ENCODE data around the gene APOL1. TPM values are rescaled to one million over a fixed set of nuclear protein-coding genes. Genes with fewer than 3 reads are reported as not detected.
"Not testable (repeated sequence)": the region's sequence is repeated elsewhere in the genome, so short reads cannot be mapped to it uniquely, and the experiment has no call there.

The APOL1 gene
- total and polyA plus RNA-seq, 2 donors (not counting 1 experiment from before 2014, with no cell fraction given): 40.0 to 80.3 TPM

GRCh38 chr22:36258701-36259614, 6.0 kb downstream of the APOL1 start:
- Histone ChIP-seq H3K27ac (ENCODE audit: insufficient read depth, low read length) (no peak overlapping the region), H3K36me3 (ENCODE audit: control insufficient read depth, insufficient read depth, low read length) (no peaks in the 10 kb centered on the region), H3K4me2 (ENCODE audit: extremely low read depth, insufficient read depth, low read length) (no peak overlapping the region), H3K4me3 (replicated peaks in 1 of 4; ENCODE audit: control extremely low read depth in 1 of 4, insufficient read depth in 1 of 4, low read depth in 3 of 4, low read length in 4 of 4) (no peak overlapping the region), H3K4me1 (ENCODE audit: control insufficient read depth, extremely low read depth, insufficient read depth, low read length) (peaks cover 10% of the 10 kb centered on the region), H4K20me1 (ENCODE audit: control insufficient read depth, extremely low read depth, insufficient read depth, low read length) (no peaks in the 10 kb centered on the region), H3K79me2 (ENCODE audit: control insufficient read depth, insufficient read depth, low read length) (no peaks in the 10 kb centered on the region), H3K27me3 (ENCODE audit: control insufficient read depth, insufficient read depth, low read length) (no peaks in the 10 kb centered on the region), H2AFZ (ENCODE audit: low read length) (no peak overlapping the region), H3K9ac (ENCODE audit: insufficient read depth, low read length) (no peak overlapping the region), H3K9me3 (ENCODE audit: control insufficient read depth, insufficient read depth, low read depth, low read length) (no peaks in the 10 kb centered on the region)
- peak; percentile 53 to 63 for DNase-seq (ENCODE audit: low read depth in 2 of 2)
- TF ChIP-seq EZH2 (IDR thresholded peaks at IDR 0.05; ENCODE audit: low read length, missing control alignments): no peak
- TF ChIP-seq, protein P1, sequence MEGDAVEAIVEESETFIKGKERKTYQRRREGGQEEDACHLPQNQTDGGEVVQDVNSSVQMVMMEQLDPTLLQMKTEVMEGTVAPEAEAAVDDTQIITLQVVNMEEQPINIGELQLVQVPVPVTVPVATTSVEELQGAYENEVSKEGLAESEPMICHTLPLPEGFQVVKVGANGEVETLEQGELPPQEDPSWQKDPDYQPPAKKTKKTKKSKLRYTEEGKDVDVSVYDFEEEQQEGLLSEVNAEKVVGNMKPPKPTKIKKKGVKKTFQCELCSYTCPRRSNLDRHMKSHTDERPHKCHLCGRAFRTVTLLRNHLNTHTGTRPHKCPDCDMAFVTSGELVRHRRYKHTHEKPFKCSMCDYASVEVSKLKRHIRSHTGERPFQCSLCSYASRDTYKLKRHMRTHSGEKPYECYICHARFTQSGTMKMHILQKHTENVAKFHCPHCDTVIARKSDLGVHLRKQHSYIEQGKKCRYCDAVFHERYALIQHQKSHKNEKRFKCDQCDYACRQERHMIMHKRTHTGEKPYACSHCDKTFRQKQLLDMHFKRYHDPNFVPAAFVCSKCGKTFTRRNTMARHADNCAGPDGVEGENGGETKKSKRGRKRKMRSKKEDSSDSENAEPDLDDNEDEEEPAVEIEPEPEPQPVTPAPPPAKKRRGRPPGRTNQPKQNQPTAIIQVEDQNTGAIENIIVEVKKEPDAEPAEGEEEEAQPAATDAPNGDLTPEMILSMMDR (conservative IDR thresholded peaks at IDR 0.05 in 1 of 2, IDR thresholded peaks at IDR 0.05 in 1 of 2; ENCODE audit: low read depth in 1 of 2, low read length in 2 of 2): no peak

- no peak overlapping the region for H3K27ac ChIP-seq (ENCODE audit: insufficient read depth, low read length)
- H3K36me3 ChIP-seq (ENCODE audit: control insufficient read depth, insufficient read depth, low read length): no peaks in the 10 kb centered on the region
- no peaks in the 10 kb centered on the region for H3K79me2 ChIP-seq (ENCODE audit: control insufficient read depth, insufficient read depth, low read length)
- H4K20me1 ChIP-seq (ENCODE audit: control insufficient read depth, extremely low read depth, insufficient read depth, low read length): no peaks in the 10 kb centered on the region
- H3K4me1 ChIP-seq (ENCODE audit: control insufficient read depth, extremely low read depth, insufficient read depth, low read length): peaks cover 6% of the 10 kb centered on the region
- no peak overlapping the region for H2AFZ ChIP-seq (ENCODE audit: low read length)
- H3K4me2 ChIP-seq (ENCODE audit: extremely low read depth, insufficient read depth, low read length): no peak overlapping the region
- H3K9ac ChIP-seq (ENCODE audit: insufficient read depth, low read length): no peak overlapping the region
- DNase-seq (ENCODE audit: low read depth in 2 of 2): no peak
- no peaks in the 10 kb centered on the region for H3K9me3 ChIP-seq (ENCODE audit: control insufficient read depth, insufficient read depth, low read depth, low read length)
- TF ChIP-seq, protein P1 (conservative IDR thresholded peaks at IDR 0.05 in 1 of 2, IDR thresholded peaks at IDR 0.05 in 1 of 2; ENCODE audit: low read depth in 1 of 2, low read length in 2 of 2): no peak
- TF ChIP-seq EZH2 (IDR thresholded peaks at IDR 0.05; ENCODE audit: low read length, missing control alignments): no peak
- no peak overlapping the region for H3K4me3 ChIP-seq (replicated peaks in 1 of 4; ENCODE audit: control extremely low read depth in 1 of 4, insufficient read depth in 1 of 4, low read depth in 3 of 4, low read length in 4 of 4)
- no peaks in the 10 kb centered on the region for H3K27me3 ChIP-seq (ENCODE audit: control insufficient read depth, insufficient read depth, low read length)
These were observed 6.8 kb downstream of the APOL1 start for GRCh38 chr22:36259615-36260300.

- not testable (repeated sequence) for DNase-seq (ENCODE audit: low read depth in 2 of 2); H4K20me1 ChIP-seq (ENCODE audit: control insufficient read depth, extremely low read depth, insufficient read depth, low read length); H3K4me2 ChIP-seq (ENCODE audit: extremely low read depth, insufficient read depth, low read length); H3K79me2 ChIP-seq (ENCODE audit: control insufficient read depth, insufficient read depth, low read length); H3K9me3 ChIP-seq (ENCODE audit: control insufficient read depth, insufficient read depth, low read depth, low read length); H3K9ac ChIP-seq (ENCODE audit: insufficient read depth, low read length); H3K27ac ChIP-seq (ENCODE audit: insufficient read depth, low read length); H3K4me1 ChIP-seq (ENCODE audit: control insufficient read depth, extremely low read depth, insufficient read depth, low read length); H3K4me3 ChIP-seq (replicated peaks in 1 of 4; ENCODE audit: control extremely low read depth in 1 of 4, insufficient read depth in 1 of 4, low read depth in 3 of 4, low read length in 4 of 4); H3K36me3 ChIP-seq (ENCODE audit: control insufficient read depth, insufficient read depth, low read length); H3K27me3 ChIP-seq (ENCODE audit: control insufficient read depth, insufficient read depth, low read length); H2AFZ ChIP-seq (ENCODE audit: low read length)
These were observed 8.7 kb downstream of the APOL1 start for GRCh38 chr22:36261675-36262074.

DNA sequence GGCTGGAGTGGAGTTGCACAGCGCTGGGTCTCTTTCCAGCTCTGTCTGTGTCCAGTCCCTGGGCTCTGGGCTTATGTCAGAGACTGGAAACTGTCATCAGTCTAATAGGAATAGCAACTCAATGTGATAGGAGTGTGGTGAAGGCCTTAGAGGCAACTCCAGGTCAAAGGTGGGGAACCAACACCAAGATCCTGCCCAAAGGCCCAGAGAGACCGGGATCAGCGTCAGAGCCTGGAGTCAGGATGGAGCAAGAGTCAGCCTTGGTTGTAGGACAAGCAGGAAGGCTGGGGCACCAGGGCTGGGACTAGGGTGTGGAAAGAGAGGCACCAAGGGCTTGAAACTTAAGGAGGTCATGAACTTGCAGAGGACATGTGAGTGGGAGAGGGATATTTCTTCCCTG, 9.4 kb downstream of the APOL1 start:
- H3K27ac ChIP-seq (ENCODE audit: insufficient read depth, low read length); H3K4me3 ChIP-seq (replicated peaks in 1 of 4; ENCODE audit: control extremely low read depth in 1 of 4, insufficient read depth in 1 of 4, low read depth in 3 of 4, low read length in 4 of 4); H3K79me2 ChIP-seq (ENCODE audit: control insufficient read depth, insufficient read depth, low read length); H3K36me3 ChIP-seq (ENCODE audit: control insufficient read depth, insufficient read depth, low read length); H3K27me3 ChIP-seq (ENCODE audit: control insufficient read depth, insufficient read depth, low read length); H3K4me1 ChIP-seq (ENCODE audit: control insufficient read depth, extremely low read depth, insufficient read depth, low read length); H3K9ac ChIP-seq (ENCODE audit: insufficient read depth, low read length); H4K20me1 ChIP-seq (ENCODE audit: control insufficient read depth, extremely low read depth, insufficient read depth, low read length); DNase-seq (ENCODE audit: low read depth in 2 of 2); H2AFZ ChIP-seq (ENCODE audit: low read length); H3K9me3 ChIP-seq (ENCODE audit: control insufficient read depth, insufficient read depth, low read depth, low read length); H3K4me2 ChIP-seq (ENCODE audit: extremely low read depth, insufficient read depth, low read length): not testable (repeated sequence)

- H3K36me3 ChIP-seq (ENCODE audit: control insufficient read depth, insufficient read depth, low read length); H4K20me1 ChIP-seq (ENCODE audit: control insufficient read depth, extremely low read depth, insufficient read depth, low read length); H3K27me3 ChIP-seq (ENCODE audit: control insufficient read depth, insufficient read depth, low read length); H3K9ac ChIP-seq (ENCODE audit: insufficient read depth, low read length); DNase-seq (ENCODE audit: low read depth in 2 of 2); H3K79me2 ChIP-seq (ENCODE audit: control insufficient read depth, insufficient read depth, low read length); H3K27ac ChIP-seq (ENCODE audit: insufficient read depth, low read length); H2AFZ ChIP-seq (ENCODE audit: low read length); H3K4me2 ChIP-seq (ENCODE audit: extremely low read depth, insufficient read depth, low read length); H3K9me3 ChIP-seq (ENCODE audit: control insufficient read depth, insufficient read depth, low read depth, low read length); H3K4me1 ChIP-seq (ENCODE audit: control insufficient read depth, extremely low read depth, insufficient read depth, low read length); H3K4me3 ChIP-seq (replicated peaks in 1 of 4; ENCODE audit: control extremely low read depth in 1 of 4, insufficient read depth in 1 of 4, low read depth in 3 of 4, low read length in 4 of 4): not testable (repeated sequence)
These were observed 10.3 kb downstream of the APOL1 start for GRCh38 chr22:36263216-36263673.
